Endothelial cell of umbilical vein (primary cell): ENCODE data around the gene ADAMTS17. TPM values are rescaled to one million over a fixed set of nuclear protein-coding genes. Genes with fewer than 3 reads are reported as not detected.

Experiments used
- BruUV-seq: library from RNA; stranded (reverse); fragments of 400-500 nt; replicated peaks from 2 replicates; lab custom pipeline; 2021; lab: Mats Ljungman, UMichigan
- CTCF ChIA-PET: fragments of 300-600, 350-600 bp; sonication (Branson Sonifier 250); formaldehyde crosslinking; loops from one replicate; lab custom pipeline; 2021; ENCODE audit warnings: antibody characterized with exemption, inconsistent platforms; lab: Charles Lee
- POLR2A ChIA-PET: fragments of 300-600, 350-600 bp; sonication (Branson Sonifier 250); formaldehyde crosslinking; loops from one replicate; lab custom pipeline; 2021; ENCODE audit warnings: antibody characterized with exemption, inconsistent platforms; lab: Charles Lee
- DNase-seq: peaks from one replicate; pipeline ENCODE4 v3.0.0-alpha.2; 2011; ENCODE audit warnings: low read depth, low spot score
- FAIRE-seq: peaks from 2 replicates; lab custom pipeline; 2011; peaks lifted over from hg19 to GRCh38; lab: Jason Lieb, UNC
- H2AFZ ChIP-seq: 2 replicates; pipeline ENCODE4 v1.6.0; 2012; ENCODE audit warnings: low read depth, low read length, control low read depth, inconsistent platforms
- H3K27ac ChIP-seq: 2 replicates; pipeline ENCODE4 v1.5.1; 2011; ENCODE audit warnings: low read depth, mild to moderate bottlenecking, control low read depth, low read length, moderate library complexity; ENCODE audit not compliant: insufficient read depth
- H3K27me3 ChIP-seq, 2 experiments: 2 replicates each; pipeline versions ENCODE4 v1.6.0 to v1.6.1; 2011; ENCODE audit warnings: low read length in 2 of 2, mixed read lengths in 1 of 2; ENCODE audit not compliant: control insufficient read depth in 2 of 2, insufficient read depth in 2 of 2
- H3K36me3 ChIP-seq, 2 experiments: 2 replicates in 1 of 2; 3 replicates in 1 of 2; pipeline ENCODE4 v1.5.1; 2011; ENCODE audit warnings: low read length in 2 of 2, mild to moderate bottlenecking in 1 of 2, moderate library complexity in 1 of 2; ENCODE audit not compliant: control insufficient read depth in 2 of 2, insufficient read depth in 2 of 2; ENCODE audit errors: extremely low read depth in 1 of 2
- H3K4me1 ChIP-seq: 3 replicates; pipeline ENCODE4 v1.5.1; 2011; ENCODE audit warnings: mild to moderate bottlenecking, low read length; ENCODE audit not compliant: control insufficient read depth, insufficient read depth; ENCODE audit errors: extremely low read depth
- H3K4me2 ChIP-seq: 2 replicates; pipeline ENCODE4 v1.6.1; 2011; ENCODE audit warnings: low read length, control low read depth, mixed read lengths; ENCODE audit not compliant: insufficient read depth
- H3K4me3 ChIP-seq, 3 experiments: fragments of 200-600 bp in 1 of 3; sonication (generic), shearing (Covaris generic) in 1 of 3; replicated peaks in 1 of 3; 2 replicates each; pipeline ENCODE4 v1.5.1; 2011 to 2016; ENCODE audit warnings: control low read depth in 3 of 3, low read length in 3 of 3, mild to moderate bottlenecking in 2 of 3, inconsistent platforms in 1 of 3, low read depth in 1 of 3, moderate library complexity in 1 of 3; ENCODE audit not compliant: insufficient read depth in 1 of 3
- H3K79me2 ChIP-seq: 2 replicates; pipeline ENCODE4 v1.6.0; 2012; ENCODE audit warnings: low read length, inconsistent platforms; ENCODE audit not compliant: control insufficient read depth, insufficient read depth
- H3K9ac ChIP-seq: replicated peaks from 2 replicates; pipeline ENCODE3; 2011; ENCODE audit warnings: low read length, control low read depth; ENCODE audit not compliant: insufficient read depth; ENCODE audit errors: extremely low read depth
- H3K9me1 ChIP-seq: replicated peaks from 3 replicates; pipeline ENCODE4 v1.6.0; 2011; ENCODE audit warnings: mild to moderate bottlenecking, low read length; ENCODE audit not compliant: control insufficient read depth, insufficient read depth; ENCODE audit errors: extremely low read depth
- H3K9me3 ChIP-seq: replicated peaks from 2 replicates; pipeline ENCODE4 v1.5.1; 2012; ENCODE audit warnings: low read length, inconsistent platforms; ENCODE audit not compliant: control insufficient read depth, insufficient read depth
- H4K20me1 ChIP-seq: replicated peaks from 2 replicates; pipeline ENCODE3; 2011; ENCODE audit warnings: mild to moderate bottlenecking, low read length; ENCODE audit not compliant: control insufficient read depth, insufficient read depth; ENCODE audit errors: extremely low read depth
- EZH2 ChIP-seq: IDR thresholded peaks from 2 replicates; pipeline ENCODE4 v1.6.1; 2012; ENCODE audit warnings: borderline replicate concordance, low read depth, mild to moderate bottlenecking, moderate library complexity, low read length, inconsistent platforms; ENCODE audit not compliant: severe bottlenecking
- FOS ChIP-seq: IDR thresholded peaks from 2 replicates; pipeline ENCODE4 v1.6.1; 2011; ENCODE audit warnings: mild to moderate bottlenecking, low read length, moderate library complexity, borderline replicate concordance; ENCODE audit not compliant: insufficient read depth
- GATA2 ChIP-seq: IDR thresholded peaks from 2 replicates; pipeline ENCODE4 v1.7.0; 2011; ENCODE audit warnings: low read depth, mild to moderate bottlenecking, moderate library complexity, mixed read lengths, low read length; ENCODE audit not compliant: insufficient read length, insufficient read depth
- JUN ChIP-seq: IDR thresholded peaks from 2 replicates; pipeline ENCODE4 v1.6.1; 2011; ENCODE audit warnings: borderline replicate concordance, low read depth; ENCODE audit not compliant: insufficient read length, insufficient read depth
- MAX ChIP-seq: IDR thresholded peaks from 2 replicates; pipeline ENCODE4 v1.6.1; 2011; ENCODE audit not compliant: insufficient read depth, insufficient read length
- MYC ChIP-seq: IDR thresholded peaks from one replicate; pipeline ENCODE4 v1.6.1; 2011; ENCODE audit warnings: mild to moderate bottlenecking, low read depth, low read length
- POLR2A ChIP-seq: IDR thresholded peaks from 2 replicates; pipeline ENCODE4 v1.6.1; 2012; ENCODE audit warnings: low read depth, mild to moderate bottlenecking, control low read depth, low read length
- POLR2AphosphoS5 ChIP-seq: IDR thresholded peaks from 2 replicates; pipeline ENCODE4 v1.6.1; 2012; ENCODE audit warnings: low read depth, mild to moderate bottlenecking, control low read depth, low read length, moderate library complexity; ENCODE audit not compliant: insufficient read depth
- dilution Hi-C: fragments of 300-500 bp; cut with MboI; formaldehyde crosslinking; loops from one replicate; pipeline ENCODE4 v1.15.0; 2019; ENCODE audit warnings: low sequenced_read_pairs; ENCODE audit not compliant: extremely low pct_ligation_motif_present
- intact Hi-C: fragments of 100-400 bp; cut with micrococcal nuclease; formaldehyde crosslinking; loops from one replicate; pipeline ENCODE4 v1.10.0; 2022
- polyA plus RNA-seq, 4 experiments: library from polyadenylated mRNA; depleted of rRNA in 3 of 4; stranded (reverse) in 3 of 4; unstranded in 1 of 4; fragments of >200 nt; gene quantifications; 2 replicates each; pipeline versions ENCODE4 v1.2.1 to v1.2.3, GENCODE V29; 2011 to 2012; ENCODE audit warnings: missing spikeins in 1 of 4
- total RNA-seq: library from RNA; stranded (reverse); gene quantifications from 2 replicates; pipeline ENCODE4 v1.2.3, GENCODE V29; 2021
- TF ChIP-seq, protein P1 (sequence below), 2 donors: IDR thresholded peaks; 1 replicate in 1 of 2; 2 replicates in 1 of 2; pipeline ENCODE4 v1.5.1; 2011; ENCODE audit warnings: low read length in 2 of 2, mild to moderate bottlenecking in 2 of 2, moderate library complexity in 2 of 2, control low read depth in 1 of 2, inconsistent platforms in 1 of 2, low read depth in 1 of 2; ENCODE audit not compliant: insufficient read depth in 1 of 2; ENCODE audit errors: extremely low read depth in 1 of 2

The ADAMTS17 gene
- total and polyA plus RNA-seq, 2 donors (not counting 3 experiments of a cell fraction or from before 2014, with no cell fraction given): 0.12 TPM; not detected in 1

GRCh38 chr15:100053474-100054121 is 288.2 kb downstream of the ADAMTS17 start:
- TF ChIP-seq JUN: no peak
- TF ChIP-seq POLR2A: no peak
- no peak for TF ChIP-seq GATA2
- no peak for TF ChIP-seq POLR2AphosphoS5
- no peak for TF ChIP-seq EZH2
- no peak for TF ChIP-seq MAX
- no peak for TF ChIP-seq MYC
- TF ChIP-seq, protein P1, sequence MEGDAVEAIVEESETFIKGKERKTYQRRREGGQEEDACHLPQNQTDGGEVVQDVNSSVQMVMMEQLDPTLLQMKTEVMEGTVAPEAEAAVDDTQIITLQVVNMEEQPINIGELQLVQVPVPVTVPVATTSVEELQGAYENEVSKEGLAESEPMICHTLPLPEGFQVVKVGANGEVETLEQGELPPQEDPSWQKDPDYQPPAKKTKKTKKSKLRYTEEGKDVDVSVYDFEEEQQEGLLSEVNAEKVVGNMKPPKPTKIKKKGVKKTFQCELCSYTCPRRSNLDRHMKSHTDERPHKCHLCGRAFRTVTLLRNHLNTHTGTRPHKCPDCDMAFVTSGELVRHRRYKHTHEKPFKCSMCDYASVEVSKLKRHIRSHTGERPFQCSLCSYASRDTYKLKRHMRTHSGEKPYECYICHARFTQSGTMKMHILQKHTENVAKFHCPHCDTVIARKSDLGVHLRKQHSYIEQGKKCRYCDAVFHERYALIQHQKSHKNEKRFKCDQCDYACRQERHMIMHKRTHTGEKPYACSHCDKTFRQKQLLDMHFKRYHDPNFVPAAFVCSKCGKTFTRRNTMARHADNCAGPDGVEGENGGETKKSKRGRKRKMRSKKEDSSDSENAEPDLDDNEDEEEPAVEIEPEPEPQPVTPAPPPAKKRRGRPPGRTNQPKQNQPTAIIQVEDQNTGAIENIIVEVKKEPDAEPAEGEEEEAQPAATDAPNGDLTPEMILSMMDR (IDR thresholded peaks at IDR 0.05; ENCODE audit: extremely low read depth in 1 of 2, insufficient read depth in 1 of 2, low read depth in 1 of 2, low read length in 2 of 2): no peak
- TF ChIP-seq FOS: no peak
- H3K4me3 ChIP-seq: no peak overlapping the region
- H3K4me1 ChIP-seq: no peaks in the 10 kb centered on the region
- no peak overlapping the region for H3K4me2 ChIP-seq
- dilution Hi-C loops: no loop called here
- intact Hi-C loops: no loop called here
- no peak overlapping the region for H3K27ac ChIP-seq
- no peaks in the 10 kb centered on the region for H3K9me1 ChIP-seq
- POLR2A ChIA-PET: no interaction called here
- no peaks in the 10 kb centered on the region for H3K27me3 ChIP-seq
- H2AFZ ChIP-seq: no peak overlapping the region
- H3K36me3 ChIP-seq: no peaks in the 10 kb centered on the region
- no peaks in the 10 kb centered on the region for H3K9me3 ChIP-seq
- no peak for FAIRE-seq
- CTCF ChIA-PET: no interaction called here
- no peak for DNase-seq
- no peaks in the 10 kb centered on the region for H3K79me2 ChIP-seq
- BruUV-seq: no TSS peak
- H4K20me1 ChIP-seq: no peaks in the 10 kb centered on the region
- no peak overlapping the region for H3K9ac ChIP-seq
